ENCODE data around the gene KMT2D. TPM values are rescaled to one million over a fixed set of nuclear protein-coding genes. Genes with fewer than 3 reads are reported as not detected.

KMT2D gene
- total and polyA plus RNA-seq, 10 of the 15 experiments (the other 5 are each of a cell fraction or from before 2014, with no cell fraction given) = 0.51 to 71.5 (median 10.4) TPM

DNA sequence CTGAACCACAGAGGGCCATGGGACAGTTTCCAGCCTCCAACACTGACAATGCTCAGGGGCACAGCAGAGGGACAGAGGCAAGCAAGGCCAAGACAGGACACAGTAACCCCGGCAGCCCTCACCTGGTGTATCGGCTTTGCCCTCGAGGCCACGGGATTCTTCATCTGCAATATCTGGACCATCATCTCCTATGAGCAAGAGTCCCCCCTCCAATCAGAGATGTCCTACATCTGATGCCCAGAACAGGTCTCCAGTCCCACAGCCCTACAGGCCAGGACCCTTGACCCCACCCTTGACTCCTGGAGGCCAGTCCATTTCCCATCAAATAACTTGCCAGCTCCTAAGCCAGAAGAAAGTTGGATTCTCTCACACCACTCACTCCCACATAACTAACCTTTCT, 17.4 kb downstream of the KMT2D start:
- H2AFZ ChIP-seq (ENCODE audit: control insufficient read depth, low read depth, low read length) = no peak overlapping the region
- no peaks in the 10 kb centered on the region for H3K79me2 ChIP-seq (ENCODE audit: control insufficient read depth, insufficient read depth, low read length)
- peaks cover 34 to 69% of the 10 kb centered on the region in 2 experiments for H3K36me3 ChIP-seq (ENCODE audit: control insufficient read depth in 2 of 2, insufficient read depth in 2 of 2, low read length in 1 of 2)
- POLR2A ChIA-PET = no interaction called here
- no peak overlapping the region for H3K4me2 ChIP-seq (ENCODE audit: control insufficient read depth, insufficient read depth)
- TF ChIP-seq JUNB (IDR thresholded peaks at IDR 0.05) (no peak), KLF5 (IDR thresholded peaks at IDR 0.05; ENCODE audit: partially characterized antibody) (no peak), MTA2 (IDR thresholded peaks at IDR 0.05; ENCODE audit: low read depth) (no peak)
- TF ChIP-seq, protein P1, sequence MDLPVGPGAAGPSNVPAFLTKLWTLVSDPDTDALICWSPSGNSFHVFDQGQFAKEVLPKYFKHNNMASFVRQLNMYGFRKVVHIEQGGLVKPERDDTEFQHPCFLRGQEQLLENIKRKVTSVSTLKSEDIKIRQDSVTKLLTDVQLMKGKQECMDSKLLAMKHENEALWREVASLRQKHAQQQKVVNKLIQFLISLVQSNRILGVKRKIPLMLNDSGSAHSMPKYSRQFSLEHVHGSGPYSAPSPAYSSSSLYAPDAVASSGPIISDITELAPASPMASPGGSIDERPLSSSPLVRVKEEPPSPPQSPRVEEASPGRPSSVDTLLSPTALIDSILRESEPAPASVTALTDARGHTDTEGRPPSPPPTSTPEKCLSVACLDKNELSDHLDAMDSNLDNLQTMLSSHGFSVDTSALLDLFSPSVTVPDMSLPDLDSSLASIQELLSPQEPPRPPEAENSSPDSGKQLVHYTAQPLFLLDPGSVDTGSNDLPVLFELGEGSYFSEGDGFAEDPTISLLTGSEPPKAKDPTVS (IDR thresholded peaks at IDR 0.05; ENCODE audit: low read depth, low read length) = no peak
- TF ChIP-seq, protein P2, sequence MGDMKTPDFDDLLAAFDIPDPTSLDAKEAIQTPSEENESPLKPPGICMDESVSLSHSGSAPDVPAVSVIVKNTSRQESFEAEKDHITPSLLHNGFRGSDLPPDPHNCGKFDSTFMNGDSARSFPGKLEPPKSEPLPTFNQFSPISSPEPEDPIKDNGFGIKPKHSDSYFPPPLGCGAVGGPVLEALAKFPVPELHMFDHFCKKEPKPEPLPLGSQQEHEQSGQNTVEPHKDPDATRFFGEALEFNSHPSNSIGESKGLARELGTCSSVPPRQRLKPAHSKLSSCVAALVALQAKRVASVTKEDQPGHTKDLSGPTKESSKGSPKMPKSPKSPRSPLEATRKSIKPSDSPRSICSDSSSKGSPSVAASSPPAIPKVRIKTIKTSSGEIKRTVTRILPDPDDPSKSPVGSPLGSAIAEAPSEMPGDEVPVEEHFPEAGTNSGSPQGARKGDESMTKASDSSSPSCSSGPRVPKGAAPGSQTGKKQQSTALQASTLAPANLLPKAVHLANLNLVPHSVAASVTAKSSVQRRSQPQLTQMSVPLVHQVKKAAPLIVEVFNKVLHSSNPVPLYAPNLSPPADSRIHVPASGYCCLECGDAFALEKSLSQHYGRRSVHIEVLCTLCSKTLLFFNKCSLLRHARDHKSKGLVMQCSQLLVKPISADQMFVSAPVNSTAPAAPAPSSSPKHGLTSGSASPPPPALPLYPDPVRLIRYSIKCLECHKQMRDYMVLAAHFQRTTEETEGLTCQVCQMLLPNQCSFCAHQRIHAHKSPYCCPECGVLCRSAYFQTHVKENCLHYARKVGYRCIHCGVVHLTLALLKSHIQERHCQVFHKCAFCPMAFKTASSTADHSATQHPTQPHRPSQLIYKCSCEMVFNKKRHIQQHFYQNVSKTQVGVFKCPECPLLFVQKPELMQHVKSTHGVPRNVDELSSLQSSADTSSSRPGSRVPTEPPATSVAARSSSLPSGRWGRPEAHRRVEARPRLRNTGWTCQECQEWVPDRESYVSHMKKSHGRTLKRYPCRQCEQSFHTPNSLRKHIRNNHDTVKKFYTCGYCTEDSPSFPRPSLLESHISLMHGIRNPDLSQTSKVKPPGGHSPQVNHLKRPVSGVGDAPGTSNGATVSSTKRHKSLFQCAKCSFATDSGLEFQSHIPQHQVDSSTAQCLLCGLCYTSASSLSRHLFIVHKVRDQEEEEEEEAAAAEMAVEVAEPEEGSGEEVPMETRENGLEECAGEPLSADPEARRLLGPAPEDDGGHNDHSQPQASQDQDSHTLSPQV (IDR thresholded peaks at IDR 0.05) = no peak
- TF ChIP-seq, protein P3, sequence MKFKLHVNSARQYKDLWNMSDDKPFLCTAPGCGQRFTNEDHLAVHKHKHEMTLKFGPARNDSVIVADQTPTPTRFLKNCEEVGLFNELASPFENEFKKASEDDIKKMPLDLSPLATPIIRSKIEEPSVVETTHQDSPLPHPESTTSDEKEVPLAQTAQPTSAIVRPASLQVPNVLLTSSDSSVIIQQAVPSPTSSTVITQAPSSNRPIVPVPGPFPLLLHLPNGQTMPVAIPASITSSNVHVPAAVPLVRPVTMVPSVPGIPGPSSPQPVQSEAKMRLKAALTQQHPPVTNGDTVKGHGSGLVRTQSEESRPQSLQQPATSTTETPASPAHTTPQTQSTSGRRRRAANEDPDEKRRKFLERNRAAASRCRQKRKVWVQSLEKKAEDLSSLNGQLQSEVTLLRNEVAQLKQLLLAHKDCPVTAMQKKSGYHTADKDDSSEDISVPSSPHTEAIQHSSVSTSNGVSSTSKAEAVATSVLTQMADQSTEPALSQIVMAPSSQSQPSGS (IDR thresholded peaks at IDR 0.05; ENCODE audit: low read length) = no peak
- RAD21 ChIA-PET (ENCODE audit: unreplicated experiment) = interaction anchor here (1.0 to 2.7 kb wide), 2 partner anchors 24 to 46 kb away, joined by 3 to 14 read pairs; no protein-coding TSS in a partner anchor
- H3K9me3 ChIP-seq (replicated peaks; ENCODE audit: control insufficient read depth, insufficient read depth, low read length) = no peaks in the 10 kb centered on the region
- no TSS peak for BruUV-seq (replicated peaks)
- H3K27me3 ChIP-seq (replicated peaks in 1 of 2; ENCODE audit: control insufficient read depth in 2 of 2, insufficient read depth in 2 of 2, low read length in 1 of 2) = no peaks in the 10 kb centered on the region
- H3K27ac ChIP-seq (ENCODE audit: control insufficient read depth, insufficient read depth) = no peak overlapping the region
- H4K20me1 ChIP-seq (ENCODE audit: control insufficient read depth, insufficient read depth) = no peaks in the 10 kb centered on the region
- 98% methylated on average over 4 of the region's 4 CpGs for WGBS (ENCODE audit: insufficient coverage, insufficient replicate concordance, low lambda C conversion rate, missing lambda C conversion rate)
- H3K4me1 ChIP-seq (ENCODE audit: control insufficient read depth, insufficient read depth, low read length) = no peaks in the 10 kb centered on the region
- intact Hi-C loops (cut with micrococcal nuclease; ENCODE audit: unreplicated experiment) = no loop called here
- H3K4me3 ChIP-seq = no peak overlapping the region
- in situ Hi-C loops (cut with MboI) = no loop called here
- ATAC-seq (no peak), FAIRE-seq (no peak), DNase-seq (ENCODE audit: low read depth, low spot score) (no peak)
- H3K9ac ChIP-seq (ENCODE audit: control insufficient read depth, insufficient read depth, low read length) = no peak overlapping the region
- CTCF ChIA-PET = interaction anchor here (0.6 to 4.4 kb wide), 28 partner anchors 10 to 282 kb away, joined by 3 to 44 read pairs (median 4); partner anchors contain the start of genes DDN, FKBP11, PRKAG1 and RHEBL1
- SMC1A ChIA-PET (ENCODE audit: uncharacterized antibody, unreplicated experiment) = interaction anchor here (1.1 to 2.2 kb wide), 4 partner anchors 29 to 190 kb away, joined by 3 to 19 read pairs (median 4); no protein-coding TSS in a partner anchor

Data from GM12878 (cell line).